ENCODE measurements around the gene VPS25.

VPS25 gene

GRCh38 chr17:42791948-42792347 is 18.7 kb downstream of the VPS25 start:
- Histone ChIP-seq H3K27ac (ENCODE audit: extremely low read depth, low read depth, low read length) (no peak overlapping the region), H3K9me3 (ENCODE audit: control insufficient read depth, insufficient read depth, low read depth, low read length) (no peaks in the 10 kb centered on the region), H3K4me1 (ENCODE audit: control insufficient read depth, insufficient read depth, low read length) (no peaks in the 10 kb centered on the region), H3K4me3 (ENCODE audit: low read depth, low read length) (no peak overlapping the region), H3K36me3 (ENCODE audit: control insufficient read depth in 2 of 2, insufficient read depth in 1 of 2, low read length in 2 of 2) (peaks cover 0 to 34% of the 10 kb centered on the region in 2 experiments; a peak in 2 of 3 replicates)
- ChIA-PET CTCF (interaction anchor here (0.5 to 0.6 kb wide), 2 partner anchors 36 to 262 kb away, joined by 3 to 4 read pairs; no protein-coding TSS in a partner anchor), POLR2A (interaction anchor here (0.5 to 1.8 kb wide), 3 partner anchors 11 to 108 kb away, joined by 3 to 6 read pairs (median 5); partner anchors contain the start of genes VPS25 and WNK4)
- no peak for TF ChIP-seq IKZF3 (tag by site-specific recombination; IDR thresholded peaks at IDR 0.05)
- TF ChIP-seq GLIS2 (tag by site-specific recombination; IDR thresholded peaks at IDR 0.05) = no peak
- no peak for TF ChIP-seq ZNF239 (tag by site-specific recombination; IDR thresholded peaks at IDR 0.05)
- TF ChIP-seq KLF9 (tag by site-specific recombination; IDR thresholded peaks at IDR 0.05; ENCODE audit: low read depth) = no peak
- TF ChIP-seq ZNF2 (tag by site-specific recombination; IDR thresholded peaks at IDR 0.05) = no peak
- no peak for TF ChIP-seq ZFHX2 (tag by site-specific recombination; conservative IDR thresholded peaks at IDR 0.05)
- TF ChIP-seq ZNF223 (tag by site-specific recombination; IDR thresholded peaks at IDR 0.05) = no peak

GRCh38 chr17:42792545-42792944 is 19.3 kb downstream of the VPS25 start:
- Histone ChIP-seq H3K4me1 (ENCODE audit: control insufficient read depth, insufficient read depth, low read length) (peaks cover under 1% of the 10 kb centered on the region; the same call in 1 of the 2 replicates), H3K27ac (ENCODE audit: extremely low read depth, low read depth, low read length) (no peak overlapping the region), H3K9me3 (ENCODE audit: control insufficient read depth, insufficient read depth, low read depth, low read length) (no peaks in the 10 kb centered on the region), H3K36me3 (ENCODE audit: control insufficient read depth in 2 of 2, insufficient read depth in 1 of 2, low read length in 2 of 2) (peaks cover 0 to 40% of the 10 kb centered on the region in 2 experiments; a peak in 2 of 3 replicates), H3K4me3 (ENCODE audit: low read depth, low read length) (no peak overlapping the region)
- ChIA-PET POLR2A (interaction anchor here (1.1 to 1.8 kb wide), 2 partner anchors 12 to 19 kb away, joined by 5 to 6 read pairs; partner anchors contain the start of genes VPS25 and WNK4), CTCF (interaction anchor here (0.5 to 0.9 kb wide), 3 partner anchors 110 to 262 kb away, joined by 3 to 4 read pairs (median 4); partner anchors contain the start of gene CNTNAP1)
- TF ChIP-seq ZNF76 (tag by site-specific recombination; IDR thresholded peaks at IDR 0.05; ENCODE audit: borderline replicate concordance, low read depth) (no peak), ZNF211 (tag by site-specific recombination; IDR thresholded peaks at IDR 0.05; ENCODE audit: low read depth) (no peak), ZIC2 (tag by site-specific recombination; IDR thresholded peaks at IDR 0.05) (no peak), ZNF555 (tag by site-specific recombination; conservative IDR thresholded peaks at IDR 0.05) (no peak)
- TF ChIP-seq, protein P1, sequence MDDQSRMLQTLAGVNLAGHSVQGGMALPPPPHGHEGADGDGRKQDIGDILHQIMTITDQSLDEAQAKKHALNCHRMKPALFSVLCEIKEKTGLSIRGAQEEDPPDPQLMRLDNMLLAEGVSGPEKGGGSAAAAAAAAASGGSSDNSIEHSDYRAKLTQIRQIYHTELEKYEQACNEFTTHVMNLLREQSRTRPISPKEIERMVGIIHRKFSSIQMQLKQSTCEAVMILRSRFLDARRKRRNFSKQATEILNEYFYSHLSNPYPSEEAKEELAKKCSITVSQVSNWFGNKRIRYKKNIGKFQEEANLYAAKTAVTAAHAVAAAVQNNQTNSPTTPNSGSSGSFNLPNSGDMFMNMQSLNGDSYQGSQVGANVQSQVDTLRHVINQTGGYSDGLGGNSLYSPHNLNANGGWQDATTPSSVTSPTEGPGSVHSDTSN (CRISPR knock-in tag; IDR thresholded peaks at IDR 0.05) = no peak

DNA sequence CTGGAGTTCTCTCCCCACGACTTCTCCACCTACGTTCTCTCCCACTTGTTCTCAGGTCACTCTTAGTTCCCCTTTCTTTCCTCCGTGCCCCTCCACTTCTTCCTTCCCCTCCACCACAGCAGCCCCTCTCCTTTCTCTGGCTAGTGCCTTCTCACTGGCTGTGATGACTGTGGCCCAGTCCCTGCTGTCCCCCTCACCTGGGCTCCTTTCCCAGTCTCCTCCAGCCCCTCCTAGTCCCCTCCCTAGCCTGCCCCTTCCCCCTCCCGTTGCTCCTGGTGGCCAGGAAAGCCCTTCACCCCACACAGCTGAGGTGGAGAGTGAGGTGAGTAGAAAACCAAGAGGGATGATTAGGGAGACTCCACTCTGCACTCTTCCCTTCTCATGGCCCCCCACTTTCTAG is 21.8 kb downstream of the VPS25 start:
- ChIA-PET POLR2A (interaction anchor here (1.0 to 2.2 kb wide), 4 partner anchors 8 to 29 kb away, joined by 3 to 9 read pairs (median 4); partner anchors contain the start of gene BECN1), CTCF (no interaction called here)
- Histone ChIP-seq H3K4me1 (ENCODE audit: control insufficient read depth, insufficient read depth, low read length) (peaks cover 5% of the 10 kb centered on the region; the same call in 1 of the 2 replicates), H3K27ac (ENCODE audit: extremely low read depth, low read depth, low read length) (no peak overlapping the region), H3K4me3 (ENCODE audit: low read depth, low read length) (no peak overlapping the region), H3K36me3 (ENCODE audit: control insufficient read depth in 2 of 2, insufficient read depth in 1 of 2, low read length in 2 of 2) (peaks cover 0 to 33% of the 10 kb centered on the region in 2 experiments; a peak in 1 of 3 replicates), H3K9me3 (ENCODE audit: control insufficient read depth, insufficient read depth, low read depth, low read length) (no peaks in the 10 kb centered on the region)
- no peak for TF ChIP-seq OVOL3 (tag by site-specific recombination; IDR thresholded peaks at IDR 0.05)
- TF ChIP-seq EGR2 (tag by site-specific recombination; IDR thresholded peaks at IDR 0.05; ENCODE audit: low read depth) = peak; percentile 21; the same call in 1 of the 2 replicates
- TF ChIP-seq PRDM1 (tag by site-specific recombination; IDR thresholded peaks at IDR 0.05) = 0 out of 2 replicates have a peak, but pooled peaks have one; percentile 5

GRCh38 chr17:42795465-42795864 is 22.2 kb downstream of the VPS25 start:
- H3K9me3 ChIP-seq (ENCODE audit: control insufficient read depth, insufficient read depth, low read depth, low read length) = no peaks in the 10 kb centered on the region
- peaks cover 0 to 33% of the 10 kb centered on the region in 2 experiments; a peak in 1 of 3 replicates for H3K36me3 ChIP-seq (ENCODE audit: control insufficient read depth in 2 of 2, insufficient read depth in 1 of 2, low read length in 2 of 2)
- POLR2A ChIA-PET = interaction anchor here (1.0 to 2.2 kb wide), 3 partner anchors 9 to 26 kb away, joined by 3 to 9 read pairs (median 5); no protein-coding TSS in a partner anchor
- H3K27ac ChIP-seq (ENCODE audit: extremely low read depth, low read depth, low read length) = no peak overlapping the region
- peaks cover 5% of the 10 kb centered on the region; the same call in 1 of the 2 replicates for H3K4me1 ChIP-seq (ENCODE audit: control insufficient read depth, insufficient read depth, low read length)
- no peak overlapping the region for H3K4me3 ChIP-seq (ENCODE audit: low read depth, low read length)
- CTCF ChIA-PET = interaction anchor here (0.5 to 0.8 kb wide), 2 partner anchors 32 to 76 kb away, joined by 3 read pairs; no protein-coding TSS in a partner anchor
- TF ChIP-seq SP7 (tag by site-specific recombination; IDR thresholded peaks at IDR 0.05) (no peak), ZFP37 (tag by site-specific recombination; IDR thresholded peaks at IDR 0.05) (no peak), ZNF211 (tag by site-specific recombination; IDR thresholded peaks at IDR 0.05; ENCODE audit: low read depth) (no peak), ZEB2 (tag by site-specific recombination; IDR thresholded peaks at IDR 0.05) (no peak), ZBTB1 (tag by site-specific recombination; IDR thresholded peaks at IDR 0.05) (no peak), ZNF660 (tag by site-specific recombination; IDR thresholded peaks at IDR 0.05) (no peak), ZNF157 (tag by site-specific recombination; IDR thresholded peaks at IDR 0.05) (no peak), ZNF600 (tag by site-specific recombination; IDR thresholded peaks at IDR 0.05) (no peak)
- TF ChIP-seq, protein P2, sequence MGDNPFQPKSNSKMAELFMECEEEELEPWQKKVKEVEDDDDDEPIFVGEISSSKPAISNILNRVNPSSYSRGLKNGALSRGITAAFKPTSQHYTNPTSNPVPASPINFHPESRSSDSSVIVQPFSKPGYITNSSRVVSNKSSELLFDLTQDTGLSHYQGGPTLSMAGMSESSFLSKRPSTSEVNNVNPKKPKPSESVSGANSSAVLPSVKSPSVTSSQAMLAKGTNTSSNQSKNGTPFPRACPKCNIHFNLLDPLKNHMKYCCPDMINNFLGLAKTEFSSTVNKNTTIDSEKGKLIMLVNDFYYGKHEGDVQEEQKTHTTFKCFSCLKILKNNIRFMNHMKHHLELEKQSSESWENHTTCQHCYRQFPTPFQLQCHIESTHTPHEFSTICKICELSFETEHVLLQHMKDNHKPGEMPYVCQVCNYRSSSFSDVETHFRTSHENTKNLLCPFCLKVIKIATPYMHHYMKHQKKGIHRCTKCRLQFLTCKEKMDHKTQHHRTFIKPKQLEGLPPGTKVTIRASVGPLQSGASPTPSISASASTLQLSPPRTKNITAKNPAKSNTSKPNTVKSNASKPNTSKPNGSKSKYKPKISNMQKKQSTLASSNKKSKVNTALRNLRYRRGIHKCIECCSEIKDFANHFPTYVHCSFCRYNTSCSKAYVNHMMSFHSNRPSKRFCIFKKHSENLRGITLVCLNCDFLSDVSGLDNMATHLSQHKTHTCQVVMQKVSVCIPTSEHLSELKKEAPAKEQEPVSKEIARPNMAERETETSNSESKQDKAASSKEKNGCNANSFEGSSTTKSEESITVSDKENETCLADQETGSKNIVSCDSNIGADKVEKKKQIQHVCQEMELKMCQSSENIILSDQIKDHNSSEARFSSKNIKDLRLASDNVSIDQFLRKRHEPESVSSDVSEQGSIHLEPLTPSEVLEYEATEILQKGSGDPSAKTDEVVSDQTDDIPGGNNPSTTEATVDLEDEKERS (tag by site-specific recombination; IDR thresholded peaks at IDR 0.05) = no peak
